Measurements from ENCODE around the gene BMPR1B.

Gene BMPR1B

GRCh38 chr4:94934864-94935263 lies 177.1 kb downstream of the BMPR1B start:
- Histone ChIP-seq H3K4me3 (ENCODE audit: low read depth in 1 of 2, low read length in 2 of 2) (no peak overlapping the region), H3K36me3 (ENCODE audit: control insufficient read depth in 1 of 2, insufficient read depth in 2 of 2, low read length in 2 of 2) (no peaks in the 10 kb centered on the region), H3K27ac (ENCODE audit: low read length) (no peak overlapping the region), H3K9me3 (ENCODE audit: control insufficient read depth in 1 of 2, low read length in 2 of 2) (no peaks in the 10 kb centered on the region), H3K27me3 (ENCODE audit: low read depth, low read length) (no peaks in the 10 kb centered on the region), H3K4me1 (ENCODE audit: control insufficient read depth in 1 of 2, insufficient read depth in 2 of 2, low read length in 2 of 2) (no peaks in the 10 kb centered on the region)

DNA sequence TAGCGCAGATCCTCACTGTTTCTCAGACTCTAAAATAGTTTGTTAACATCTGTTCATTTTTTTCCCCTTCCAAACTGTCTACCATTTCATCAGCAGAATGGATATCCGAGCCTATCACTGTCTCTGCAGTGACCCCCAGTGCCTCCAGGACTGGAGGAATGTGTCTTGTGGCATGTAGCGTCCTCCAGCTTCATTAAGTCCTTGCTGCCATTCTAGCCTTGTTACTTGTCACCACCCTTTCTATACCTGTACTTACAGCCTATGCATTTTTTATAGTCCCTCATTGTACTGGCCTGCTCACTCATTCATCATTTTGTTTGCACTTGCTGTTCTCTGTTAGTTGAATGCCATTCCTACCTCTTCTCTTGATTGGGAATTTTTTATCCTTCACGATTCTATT lies 179.1 kb downstream of the BMPR1B start:
- Histone ChIP-seq H3K4me3 (ENCODE audit: low read depth in 1 of 2, low read length in 2 of 2) (no peak overlapping the region), H3K36me3 (ENCODE audit: control insufficient read depth in 1 of 2, insufficient read depth in 2 of 2, low read length in 2 of 2) (no peaks in the 10 kb centered on the region), H3K27ac (ENCODE audit: low read length) (no peak overlapping the region), H3K9me3 (ENCODE audit: control insufficient read depth in 1 of 2, low read length in 2 of 2) (no peaks in the 10 kb centered on the region), H3K4me1 (ENCODE audit: control insufficient read depth in 1 of 2, insufficient read depth in 2 of 2, low read length in 2 of 2) (no peaks in the 10 kb centered on the region), H3K27me3 (ENCODE audit: low read depth, low read length) (no peaks in the 10 kb centered on the region)

- H3K27me3 ChIP-seq (ENCODE audit: low read depth, low read length), result no peaks in the 10 kb centered on the region
- H3K4me1 ChIP-seq (ENCODE audit: control insufficient read depth in 1 of 2, insufficient read depth in 2 of 2, low read length in 2 of 2), result no peaks in the 10 kb centered on the region
- H3K4me3 ChIP-seq (ENCODE audit: low read depth in 1 of 2, low read length in 2 of 2), result no peak overlapping the region
- no peak overlapping the region for H3K27ac ChIP-seq (ENCODE audit: low read length)
- H3K9me3 ChIP-seq (ENCODE audit: control insufficient read depth in 1 of 2, low read length in 2 of 2), result no peaks in the 10 kb centered on the region
- no peaks in the 10 kb centered on the region for H3K36me3 ChIP-seq (ENCODE audit: control insufficient read depth in 1 of 2, insufficient read depth in 2 of 2, low read length in 2 of 2)
These were observed 182.2 kb downstream of the BMPR1B start for GRCh38 chr4:94939791-94940519.

DNA sequence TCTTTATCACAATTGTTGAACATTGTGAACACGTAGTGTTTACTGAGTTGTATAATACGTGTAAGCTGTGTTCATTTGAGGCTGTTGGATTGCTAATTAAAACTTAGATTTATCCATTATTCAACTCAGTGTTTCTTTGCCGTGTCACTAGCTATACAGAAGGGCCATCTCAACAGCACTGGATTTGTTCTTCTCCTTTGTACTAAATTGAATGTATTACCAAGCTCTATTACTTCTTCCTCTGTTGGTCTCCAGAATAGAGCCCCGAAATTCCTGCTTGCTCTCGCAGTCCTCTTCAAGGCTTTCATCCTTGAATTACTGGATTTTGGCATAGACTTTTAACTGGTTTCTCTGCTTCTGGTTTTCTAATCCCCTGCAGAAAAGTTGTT lies 182.8 kb downstream of the BMPR1B start:
- H3K27ac ChIP-seq (ENCODE audit: low read length), result no peak overlapping the region
- no peaks in the 10 kb centered on the region for H3K27me3 ChIP-seq (ENCODE audit: low read depth, low read length)
- no peaks in the 10 kb centered on the region for H3K36me3 ChIP-seq (ENCODE audit: control insufficient read depth in 1 of 2, insufficient read depth in 2 of 2, low read length in 2 of 2)
- H3K4me3 ChIP-seq (ENCODE audit: low read depth in 1 of 2, low read length in 2 of 2), result no peak overlapping the region
- no peaks in the 10 kb centered on the region for H3K9me3 ChIP-seq (ENCODE audit: control insufficient read depth in 1 of 2, low read length in 2 of 2)
- no peaks in the 10 kb centered on the region for H3K4me1 ChIP-seq (ENCODE audit: control insufficient read depth in 1 of 2, insufficient read depth in 2 of 2, low read length in 2 of 2)

DNA sequence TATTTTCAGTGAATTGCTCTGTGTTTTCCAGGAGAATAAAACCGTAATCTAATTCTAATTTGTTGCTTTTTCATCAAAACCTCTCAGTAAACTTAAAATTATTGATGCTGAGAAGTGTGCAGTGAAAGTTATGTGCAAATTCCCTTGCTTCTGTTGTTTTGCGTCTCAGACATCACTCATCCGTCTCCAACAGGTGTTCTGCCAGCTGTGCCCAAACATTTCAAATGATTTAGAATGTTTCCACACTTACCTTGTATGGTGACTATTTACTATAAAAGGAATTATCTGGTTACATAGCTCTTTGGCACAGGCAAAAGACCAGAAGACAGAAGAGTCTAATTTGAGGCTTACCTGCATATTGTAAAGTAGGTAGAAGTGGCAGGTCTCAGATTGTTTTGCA lies 184.0 kb downstream of the BMPR1B start:
- H3K36me3 ChIP-seq (ENCODE audit: control insufficient read depth in 1 of 2, insufficient read depth in 2 of 2, low read length in 2 of 2), result no peaks in the 10 kb centered on the region

DNA sequence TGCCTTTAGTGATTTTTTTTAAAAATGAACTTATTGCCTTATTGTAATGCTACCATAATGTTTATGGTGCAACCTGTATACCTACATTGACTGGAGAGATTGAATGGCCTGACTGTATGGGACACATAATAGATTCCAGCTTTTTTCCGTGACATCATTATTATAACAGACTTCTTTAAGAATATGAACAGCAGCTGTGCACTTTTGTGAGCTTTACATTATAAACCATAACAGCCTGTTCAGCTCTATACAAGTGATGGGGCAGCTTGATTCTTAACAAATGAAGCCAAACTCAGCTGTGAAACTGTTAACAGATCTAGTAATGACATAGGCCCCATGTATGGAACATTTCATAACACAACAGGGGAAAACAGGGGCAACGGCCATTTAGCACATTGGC lies 187.0 kb downstream of the BMPR1B start:
- Histone ChIP-seq H3K36me3 (ENCODE audit: control insufficient read depth in 1 of 2, insufficient read depth in 2 of 2, low read length in 2 of 2) (no peaks in the 10 kb centered on the region), H3K27ac (ENCODE audit: low read length) (no peak overlapping the region), H3K9me3 (ENCODE audit: control insufficient read depth in 1 of 2, low read length in 2 of 2) (no peaks in the 10 kb centered on the region), H3K4me3 (ENCODE audit: low read depth in 1 of 2, low read length in 2 of 2) (no peak overlapping the region), H3K4me1 (ENCODE audit: control insufficient read depth in 1 of 2, insufficient read depth in 2 of 2, low read length in 2 of 2) (no peaks in the 10 kb centered on the region), H3K27me3 (ENCODE audit: low read depth, low read length) (no peaks in the 10 kb centered on the region)

More for the DNA sequence above, 184.0 kb downstream of the BMPR1B start:
- Histone ChIP-seq H3K9me3 (ENCODE audit: control insufficient read depth in 1 of 2, low read length in 2 of 2) (no peaks in the 10 kb centered on the region), H3K27me3 (ENCODE audit: low read depth, low read length) (no peaks in the 10 kb centered on the region), H3K27ac (ENCODE audit: low read length) (no peak overlapping the region), H3K4me1 (ENCODE audit: control insufficient read depth in 1 of 2, insufficient read depth in 2 of 2, low read length in 2 of 2) (no peaks in the 10 kb centered on the region), H3K4me3 (ENCODE audit: low read depth in 1 of 2, low read length in 2 of 2) (no peak overlapping the region)

GRCh38 chr4:94947681-94948108 lies 189.9 kb downstream of the BMPR1B start:
- no peaks in the 10 kb centered on the region for H3K27me3 ChIP-seq (ENCODE audit: low read depth, low read length)
- H3K36me3 ChIP-seq (ENCODE audit: control insufficient read depth in 1 of 2, insufficient read depth in 2 of 2, low read length in 2 of 2), result no peaks in the 10 kb centered on the region
- H3K27ac ChIP-seq (ENCODE audit: low read length), result no peak overlapping the region
- no peaks in the 10 kb centered on the region for H3K9me3 ChIP-seq (ENCODE audit: control insufficient read depth in 1 of 2, low read length in 2 of 2)
- H3K4me1 ChIP-seq (ENCODE audit: control insufficient read depth in 1 of 2, insufficient read depth in 2 of 2, low read length in 2 of 2), result no peaks in the 10 kb centered on the region
- no peak overlapping the region for H3K4me3 ChIP-seq (ENCODE audit: low read depth in 1 of 2, low read length in 2 of 2)

GRCh38 chr4:94954251-94954650 lies 196.5 kb downstream of the BMPR1B start:
- Histone ChIP-seq H3K36me3 (ENCODE audit: control insufficient read depth in 1 of 2, insufficient read depth in 2 of 2, low read length in 2 of 2) (no peaks in the 10 kb centered on the region), H3K4me3 (ENCODE audit: low read depth in 1 of 2, low read length in 2 of 2) (no peak overlapping the region), H3K4me1 (ENCODE audit: control insufficient read depth in 1 of 2, insufficient read depth in 2 of 2, low read length in 2 of 2) (no peaks in the 10 kb centered on the region), H3K9me3 (ENCODE audit: control insufficient read depth in 1 of 2, low read length in 2 of 2) (no peaks in the 10 kb centered on the region), H3K27me3 (ENCODE audit: low read depth, low read length) (no peaks in the 10 kb centered on the region), H3K27ac (ENCODE audit: low read length) (no peak overlapping the region)

GRCh38 chr4:94957030-94957429 lies 199.3 kb downstream of the BMPR1B start:
- Histone ChIP-seq H3K27me3 (ENCODE audit: low read depth, low read length) (no peaks in the 10 kb centered on the region), H3K9me3 (ENCODE audit: control insufficient read depth in 1 of 2, low read length in 2 of 2) (no peaks in the 10 kb centered on the region), H3K4me1 (ENCODE audit: control insufficient read depth in 1 of 2, insufficient read depth in 2 of 2, low read length in 2 of 2) (no peaks in the 10 kb centered on the region), H3K36me3 (ENCODE audit: control insufficient read depth in 1 of 2, insufficient read depth in 2 of 2, low read length in 2 of 2) (no peaks in the 10 kb centered on the region), H3K27ac (ENCODE audit: low read length) (no peak overlapping the region), H3K4me3 (ENCODE audit: low read depth in 1 of 2, low read length in 2 of 2) (no peak overlapping the region)

DNA sequence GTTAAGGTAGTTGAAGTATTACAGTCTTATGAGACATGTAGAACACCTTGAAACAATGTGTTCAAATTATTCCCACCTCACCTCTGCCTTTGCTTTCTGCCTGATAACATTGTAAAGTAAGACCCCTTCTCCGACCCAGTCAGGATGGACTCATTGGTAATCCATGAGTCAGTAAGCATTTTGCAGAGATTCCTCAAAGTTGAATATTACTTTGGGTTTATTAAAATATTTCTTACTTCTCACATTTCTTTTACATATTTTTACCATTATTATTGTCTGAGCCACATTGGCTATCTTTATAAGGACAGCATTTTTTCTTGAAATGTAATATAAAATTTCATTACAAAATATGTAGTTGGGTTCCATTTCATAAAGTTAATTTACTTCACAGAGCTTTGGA lies 201.6 kb downstream of the BMPR1B start:
- no peak overlapping the region for H3K27ac ChIP-seq (ENCODE audit: low read length)
- H3K9me3 ChIP-seq (ENCODE audit: control insufficient read depth in 1 of 2, low read length in 2 of 2), result peaks cover 0 to 4% of the 10 kb centered on the region in 2 donors
- H3K27me3 ChIP-seq (ENCODE audit: low read depth, low read length), result no peaks in the 10 kb centered on the region
- no peaks in the 10 kb centered on the region for H3K36me3 ChIP-seq (ENCODE audit: control insufficient read depth in 1 of 2, insufficient read depth in 2 of 2, low read length in 2 of 2)
- H3K4me1 ChIP-seq (ENCODE audit: control insufficient read depth in 1 of 2, insufficient read depth in 2 of 2, low read length in 2 of 2), result no peaks in the 10 kb centered on the region
- no peak overlapping the region for H3K4me3 ChIP-seq (ENCODE audit: low read depth in 1 of 2, low read length in 2 of 2)

- no peaks in the 10 kb centered on the region for H3K27me3 ChIP-seq (ENCODE audit: low read depth, low read length)
- H3K9me3 ChIP-seq (ENCODE audit: control insufficient read depth in 1 of 2, low read length in 2 of 2), result peaks cover 0 to 4% of the 10 kb centered on the region in 2 donors
- H3K4me3 ChIP-seq (ENCODE audit: low read depth in 1 of 2, low read length in 2 of 2), result no peak overlapping the region
- H3K36me3 ChIP-seq (ENCODE audit: control insufficient read depth in 1 of 2, insufficient read depth in 2 of 2, low read length in 2 of 2), result no peaks in the 10 kb centered on the region
- no peaks in the 10 kb centered on the region for H3K4me1 ChIP-seq (ENCODE audit: control insufficient read depth in 1 of 2, insufficient read depth in 2 of 2, low read length in 2 of 2)
- H3K27ac ChIP-seq (ENCODE audit: low read length), result no peak overlapping the region
These were observed 203.0 kb downstream of the BMPR1B start for GRCh38 chr4:94960708-94961107.

DNA sequence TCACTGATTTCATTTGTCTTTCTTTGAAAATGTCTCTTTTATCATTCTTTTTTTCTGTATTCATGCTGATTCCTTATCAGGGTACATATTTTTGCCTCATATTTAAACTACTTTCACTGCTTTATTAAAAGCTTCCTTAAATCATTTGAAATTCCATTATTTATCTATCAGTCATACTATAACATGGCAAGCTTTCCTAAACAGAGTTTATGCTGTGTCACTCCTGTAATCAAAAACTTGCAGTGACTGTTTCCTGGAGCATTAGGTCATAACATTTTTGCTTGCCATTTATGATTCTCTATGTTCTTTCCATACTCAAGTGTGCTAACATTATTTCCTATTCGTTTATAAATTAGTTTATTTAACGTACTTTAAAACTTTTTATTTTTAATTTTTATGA lies 203.7 kb downstream of the BMPR1B start:
- H3K4me3 ChIP-seq (ENCODE audit: low read depth in 1 of 2, low read length in 2 of 2), result no peak overlapping the region
- H3K36me3 ChIP-seq (ENCODE audit: control insufficient read depth in 1 of 2, insufficient read depth in 2 of 2, low read length in 2 of 2), result no peaks in the 10 kb centered on the region
- H3K9me3 ChIP-seq (ENCODE audit: control insufficient read depth in 1 of 2, low read length in 2 of 2), result peaks cover 0 to 4% of the 10 kb centered on the region in 2 donors
- no peaks in the 10 kb centered on the region for H3K4me1 ChIP-seq (ENCODE audit: control insufficient read depth in 1 of 2, insufficient read depth in 2 of 2, low read length in 2 of 2)
- no peak overlapping the region for H3K27ac ChIP-seq (ENCODE audit: low read length)
- no peaks in the 10 kb centered on the region for H3K27me3 ChIP-seq (ENCODE audit: low read depth, low read length)
